K562 (cell line): ENCODE results near the gene IRF4. TPM values are rescaled to one million over a fixed set of nuclear protein-coding genes. Genes with fewer than 3 reads are reported as not detected.
A peak's percentile ranks its signal among the peaks of the same experiment; 100 is the strongest.

Experiments
- ATAC-seq: fragments of 200-7000 bp; cut with Tn5 transposase; 3 replicates; pipeline ENCODE4 v1.9.1; 2020; ENCODE audit warnings: moderate library complexity
- BruUV-seq: library from RNA; stranded (reverse); fragments of 400-500 nt; replicated peaks from 2 replicates; lab custom pipeline; 2021; lab: Mats Ljungman, UMichigan
- CTCF ChIA-PET: fragments of 300-600 bp; formaldehyde crosslinking; extraction: SDS; loops from one replicate; lab custom pipeline; 2021; ENCODE audit warnings: low intra/inter-chr PET ratio; lab: Yijun Ruan, JAX
- POLR2A ChIA-PET: fragments of 300-600, 350-650 bp; sonication (Branson Sonifier 250); formaldehyde crosslinking; extraction: SDS; loops from one replicate; lab custom pipeline; 2021; ENCODE audit warnings: antibody characterized with exemption, inconsistent platforms; lab: Yijun Ruan, JAX
- DNase-seq, 4 experiments: peaks; one replicate each; pipeline versions ENCODE4 v3.0.0 to v3.0.0-alpha.2; 2011 to 2018; ENCODE audit warnings: low spot score in 3 of 4, mixed read lengths in 3 of 4; ENCODE audit errors: extremely low read depth in 1 of 4
- FAIRE-seq: peaks from 2 replicates; lab custom pipeline; 2011; peaks lifted over from hg19 to GRCh38; lab: Jason Lieb, UNC
- H2AFZ ChIP-seq: 2 replicates; pipeline ENCODE4 v1.6.0; 2011; ENCODE audit warnings: low read depth, low read length, control low read depth, inconsistent platforms
- H3K27ac ChIP-seq: fragments of 200-600 bp; 3 replicates; pipeline ENCODE4 v1.8.0; 2011; ENCODE audit warnings: low read depth, mild to moderate bottlenecking, control low read depth, inconsistent platforms, low read length, moderate library complexity, mixed read lengths; ENCODE audit errors: extremely low read depth
- H3K27me3 ChIP-seq, 2 experiments: fragments of 300-600 bp in 1 of 2; 2 replicates in 1 of 2; 3 replicates in 1 of 2; pipeline versions ENCODE4 v1.6.0 to v1.8.0; 2011; ENCODE audit warnings: inconsistent platforms in 2 of 2, low read length in 2 of 2, mild to moderate bottlenecking in 1 of 2, mixed read lengths in 1 of 2, moderate library complexity in 1 of 2; ENCODE audit not compliant: control insufficient read depth in 2 of 2, insufficient read depth in 2 of 2
- H3K36me3 ChIP-seq: fragments of 300-600 bp; 3 replicates; pipeline ENCODE4 v1.8.0; 2011; ENCODE audit warnings: mild to moderate bottlenecking, low read length, inconsistent platforms; ENCODE audit not compliant: control insufficient read depth, insufficient read depth
- H3K4me1 ChIP-seq, 2 experiments: fragments of 200-600 bp in 1 of 2; replicated peaks in 1 of 2; 2 replicates in 1 of 2; 3 replicates in 1 of 2; pipeline versions ENCODE4 v1.5.1 to v1.8.0; 2011; ENCODE audit warnings: inconsistent platforms in 2 of 2, low read length in 2 of 2, mild to moderate bottlenecking in 1 of 2, mixed read lengths in 1 of 2, moderate library complexity in 1 of 2; ENCODE audit not compliant: control insufficient read depth in 2 of 2, insufficient read depth in 2 of 2
- H3K4me2 ChIP-seq: 2 replicates; pipeline ENCODE4 v1.6.1; 2011; ENCODE audit warnings: low read length, control low read depth, inconsistent platforms, mixed read lengths; ENCODE audit not compliant: insufficient read depth
- H3K4me3 ChIP-seq: fragments of 200-600 bp; sonication (generic), shearing (Covaris generic); 2 replicates; pipeline ENCODE4 v1.5.1; 2016; ENCODE audit warnings: control low read depth, inconsistent platforms
- H3K79me2 ChIP-seq: fragments of 200-600 bp; 3 replicates; pipeline ENCODE4 v1.8.0; 2011; ENCODE audit warnings: low read length, inconsistent platforms; ENCODE audit not compliant: control insufficient read depth, insufficient read depth
- H3K9ac ChIP-seq, 2 experiments: 2 replicates each; pipeline versions ENCODE4 v1.6.0 to v1.6.1; 2011; ENCODE audit warnings: low read depth in 2 of 2, low read length in 2 of 2, control low read depth in 1 of 2, inconsistent platforms in 1 of 2, mild to moderate bottlenecking in 1 of 2, mixed read lengths in 1 of 2; ENCODE audit not compliant: insufficient read depth in 1 of 2
- H3K9me1 ChIP-seq: one replicate; pipeline ENCODE4 v1.6.0; 2011; ENCODE audit warnings: inconsistent platforms, mild to moderate bottlenecking, low read length, moderate library complexity; ENCODE audit not compliant: control insufficient read depth, insufficient read depth
- H3K9me3 ChIP-seq: replicated peaks from 2 replicates; pipeline ENCODE4 v1.5.1; 2011; ENCODE audit warnings: low read depth, low read length, inconsistent platforms; ENCODE audit not compliant: control insufficient read depth, insufficient read depth
- H4K20me1 ChIP-seq: replicated peaks from 2 replicates; pipeline ENCODE4 v1.6.1; 2011; ENCODE audit warnings: low read length, inconsistent platforms, mixed read lengths; ENCODE audit not compliant: control insufficient read depth, insufficient read depth
- CEBPB ChIP-seq: fragments of 450-650 bp; IDR thresholded peaks from 2 replicates; pipeline ENCODE4 v1.6.1; 2016; ENCODE audit warnings: missing genetic modification characterization, missing compliant biosample characterization
- CEBPG ChIP-seq, 3 experiments: fragments of 200-800 bp in 1 of 3; sonication (Bioruptor generic) in 1 of 3; sonication (generic) in 1 of 3; formaldehyde crosslinking in 1 of 3; IDR thresholded peaks in 2 of 3; conservative IDR thresholded peaks in 1 of 3; 2 replicates each; pipeline versions ENCODE4 v1.6.1 to v1.8.0; 2016 to 2022; ENCODE audit warnings: missing compliant biosample characterization in 2 of 3, missing genetic modification characterization in 2 of 3, mild to moderate bottlenecking in 1 of 3, missing genetic modification reagents in 1 of 3
- DPF2 ChIP-seq: fragments of 450-650 bp; IDR thresholded peaks from 2 replicates; pipeline ENCODE4 v1.6.1; 2016
- SAFB2 ChIP-seq: fragments of 200-400 bp; formaldehyde crosslinking; IDR thresholded peaks from 2 replicates; pipeline ENCODE4 v1.6.1; 2018; ENCODE audit warnings: borderline replicate concordance, low read length, low read depth, moderate library complexity; ENCODE audit not compliant: severe bottlenecking
- ZNF707 ChIP-seq: fragments of 250-450 bp; sonication (Bioruptor Pico); conservative IDR thresholded peaks from 2 replicates; pipeline ENCODE4 v1.8.0; 2022; ENCODE audit warnings: inconsistent platforms, mild to moderate bottlenecking, moderate library complexity
- WGBS: fragments of 100-300 bp; shearing (Covaris generic); methylation state at CpG from one replicate; pipeline ENCODE4 v1.1.6; 2016; ENCODE audit warnings: low coverage, mixed read lengths; ENCODE audit not compliant: insufficient coverage; ENCODE audit errors: missing lambda C conversion rate; 5-methylcytosine and 5-hydroxymethylcytosine counted together
- in situ Hi-C: fragments of 300-500 bp; cut with MboI; formaldehyde crosslinking; loops from 4 replicates; pipeline ENCODE4 v1.15.0; 2018; ENCODE audit warnings: inconsistent platforms, mixed read lengths
- intact Hi-C: fragments of 100-400 bp; cut with micrococcal nuclease; formaldehyde crosslinking; loops from 2 replicates; pipeline ENCODE4 v1.14.2; 2022
- polyA plus RNA-seq, 8 experiments: library from polyadenylated mRNA; depleted of rRNA in 4 of 8; stranded (reverse) in 5 of 8; unstranded in 3 of 8; fragments of >200 nt; fragmentation: Nextera tagmentation in 2 of 8; fragmentation: Illumina TruSeq in 1 of 8; extraction: Ambion mirVana in 2 of 8; extraction: Trizol in 1 of 8; gene quantifications; 2 replicates each; pipeline versions ENCODE4 v1.2.1 to v1.2.3, GENCODE V29; 2011 to 2014; ENCODE audit warnings: inconsistent platforms in 1 of 8, missing spikeins in 1 of 8
- total RNA-seq, 7 experiments: library from RNA; depleted of rRNA in 6 of 7; stranded (reverse); fragments of >200 nt in 6 of 7; fragmentation: Illumina TruSeq in 2 of 7; extraction: Trizol in 2 of 7; gene quantifications; 2 replicates each; pipeline versions ENCODE4 v1.2.1 to v1.2.3, GENCODE V29; 2011 to 2021; ENCODE audit warnings: low replicate concordance in 1 of 7
- TF ChIP-seq, protein P1 (sequence below): fragments of 150-350 bp; conservative IDR thresholded peaks from 2 replicates; pipeline ENCODE4 v1.6.1; 2014; ENCODE audit warnings: low read length
- TF ChIP-seq, protein P2 (sequence below), 2 experiments: fragments of 450-650 bp in 1 of 2; sonication (generic) in 1 of 2; formaldehyde crosslinking in 1 of 2; IDR thresholded peaks in 1 of 2; conservative IDR thresholded peaks in 1 of 2; 2 replicates each; pipeline versions ENCODE4 v1.6.1 to v1.8.1; 2016 to 2023; ENCODE audit warnings: mild to moderate bottlenecking in 2 of 2, moderate library complexity in 2 of 2, inconsistent platforms in 1 of 2, missing genetic modification reagents in 1 of 2

Gene IRF4
- total and polyA plus RNA-seq, 9 of the 15 experiments (the other 6 are each of a cell fraction or from before 2014, with no cell fraction given): 0.05 to 0.33 (median 0.09) TPM; not detected in 6

DNA sequence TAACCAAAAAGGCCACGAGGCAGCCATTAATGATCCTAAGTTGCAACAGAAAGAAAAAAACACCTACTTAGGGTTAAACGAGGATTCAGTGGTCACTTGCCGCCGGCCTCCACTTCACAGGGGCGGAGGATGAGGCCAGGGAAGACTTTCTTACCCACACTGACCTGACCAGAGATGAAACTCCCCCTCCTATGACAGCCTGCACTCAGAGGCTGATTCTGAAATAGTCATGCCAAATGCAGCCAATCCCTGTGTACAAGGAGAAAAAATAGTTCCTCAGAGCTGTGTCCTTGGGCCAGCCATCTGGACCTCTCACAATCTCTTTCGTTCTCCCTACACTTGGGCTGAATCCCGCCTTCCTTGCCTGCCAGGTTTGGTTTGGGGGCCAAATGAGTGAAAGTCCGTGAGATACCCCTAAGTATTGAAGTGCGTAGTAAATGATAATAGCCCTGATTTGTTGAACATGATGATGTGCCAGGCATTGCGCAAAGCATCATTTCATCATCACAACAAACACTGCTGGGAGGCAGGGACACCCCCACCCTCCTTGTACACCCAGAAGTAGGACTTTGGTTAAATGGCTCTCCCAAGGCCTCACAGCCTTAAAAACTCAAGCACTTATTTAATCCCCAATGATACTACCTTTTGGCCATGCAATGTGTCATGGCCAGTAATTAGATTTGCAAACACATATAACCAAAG, 3.2 kb upstream of the IRF4 start:
- H3K9me1 ChIP-seq: no peaks in the 10 kb centered on the region
- peaks cover 0 to 7% of the 10 kb centered on the region in 2 experiments; a peak in 1 of 5 replicates for H3K4me1 ChIP-seq
- DNase-seq (no peak), ATAC-seq (no peak), FAIRE-seq (no peak)
- H3K27ac ChIP-seq: no peak overlapping the region
- in situ Hi-C loops: no loop called here
- peaks cover 6% of the 10 kb centered on the region; the same call in 1 of the 2 replicates for H4K20me1 ChIP-seq
- H3K27me3 ChIP-seq: peaks cover 42 to 71% of the 10 kb centered on the region in 2 experiments
- CTCF ChIA-PET: interaction anchor here (0.7 kb wide), 1 partner anchor 1846 kb away, joined by 3 read pairs; no protein-coding TSS in a partner anchor
- no peak overlapping the region for H3K4me2 ChIP-seq
- no TSS peak for BruUV-seq
- no peak overlapping the region for H3K9ac ChIP-seq
- no peaks in the 10 kb centered on the region; the same call in 1 of the 2 replicates for H3K9me3 ChIP-seq
- no peak overlapping the region for H3K4me3 ChIP-seq
- POLR2A ChIA-PET: no interaction called here
- intact Hi-C loops: no loop called here
- WGBS: 3% methylated on average over 10 of the region's 10 CpGs
- no peak overlapping the region for H2AFZ ChIP-seq
- TF ChIP-seq DPF2: no peak
- TF ChIP-seq SAFB2: no peak
- no peak for TF ChIP-seq ZNF707 (CRISPR knock-in tag)
- TF ChIP-seq CEBPG (CRISPR knock-in tag; IDR thresholded peaks at IDR 0.05): no peak
- peak in 1 of 2 experiments; percentile 56; a peak in 1 of 4 replicates for TF ChIP-seq CEBPG (tag; conservative IDR thresholded peaks at IDR 0.05 in 1 of 2, IDR thresholded peaks at IDR 0.05 in 1 of 2)
- peak; percentile 74 for TF ChIP-seq CEBPB (tag)
- TF ChIP-seq, protein P1, sequence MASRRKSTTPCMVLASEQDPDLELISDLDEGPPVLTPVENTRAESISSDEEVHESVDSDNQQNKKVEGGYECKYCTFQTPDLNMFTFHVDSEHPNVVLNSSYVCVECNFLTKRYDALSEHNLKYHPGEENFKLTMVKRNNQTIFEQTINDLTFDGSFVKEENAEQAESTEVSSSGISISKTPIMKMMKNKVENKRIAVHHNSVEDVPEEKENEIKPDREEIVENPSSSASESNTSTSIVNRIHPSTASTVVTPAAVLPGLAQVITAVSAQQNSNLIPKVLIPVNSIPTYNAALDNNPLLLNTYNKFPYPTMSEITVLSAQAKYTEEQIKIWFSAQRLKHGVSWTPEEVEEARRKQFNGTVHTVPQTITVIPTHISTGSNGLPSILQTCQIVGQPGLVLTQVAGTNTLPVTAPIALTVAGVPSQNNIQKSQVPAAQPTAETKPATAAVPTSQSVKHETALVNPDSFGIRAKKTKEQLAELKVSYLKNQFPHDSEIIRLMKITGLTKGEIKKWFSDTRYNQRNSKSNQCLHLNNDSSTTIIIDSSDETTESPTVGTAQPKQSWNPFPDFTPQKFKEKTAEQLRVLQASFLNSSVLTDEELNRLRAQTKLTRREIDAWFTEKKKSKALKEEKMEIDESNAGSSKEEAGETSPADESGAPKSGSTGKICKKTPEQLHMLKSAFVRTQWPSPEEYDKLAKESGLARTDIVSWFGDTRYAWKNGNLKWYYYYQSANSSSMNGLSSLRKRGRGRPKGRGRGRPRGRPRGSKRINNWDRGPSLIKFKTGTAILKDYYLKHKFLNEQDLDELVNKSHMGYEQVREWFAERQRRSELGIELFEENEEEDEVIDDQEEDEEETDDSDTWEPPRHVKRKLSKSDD: no peak
- TF ChIP-seq, protein P2, sequence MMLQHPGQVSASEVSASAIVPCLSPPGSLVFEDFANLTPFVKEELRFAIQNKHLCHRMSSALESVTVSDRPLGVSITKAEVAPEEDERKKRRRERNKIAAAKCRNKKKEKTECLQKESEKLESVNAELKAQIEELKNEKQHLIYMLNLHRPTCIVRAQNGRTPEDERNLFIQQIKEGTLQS (IDR thresholded peaks at IDR 0.05): peak; percentile 25; the same call in 1 of the 2 replicates
- TF ChIP-seq, protein P2 (CRISPR knock-in tag; conservative IDR thresholded peaks at IDR 0.05): no peak
- no peaks in the 10 kb centered on the region for H3K79me2 ChIP-seq
- no peaks in the 10 kb centered on the region for H3K36me3 ChIP-seq
